Measurements from ENCODE around the gene HSPA2. TPM values are rescaled to one million over a fixed set of nuclear protein-coding genes. Genes with fewer than 3 reads are reported as not detected.
A peak's percentile ranks its signal among the peaks of the same experiment; 100 is the strongest.
"Not testable (repeated sequence)": the region's sequence is repeated elsewhere in the genome, so short reads cannot be mapped to it uniquely, and the experiment has no call there.

HSPA2 gene
- polyA plus RNA-seq, 1 donor from 2014 or later = 0.26 TPM

- Mint-ChIP-seq H3K36me3 (no peaks in the 10 kb centered on the region), H3K9me3 (peaks cover 0 to 2% (median 0%) of the 10 kb centered on the region in 3 donors), H3K27me3 (peaks cover 10% of the 10 kb centered on the region), H3K27ac (peak overlapping the region in 1 of 3 donors; percentile 29), H3K4me1 (peaks cover 7 to 9% (median 9%) of the 10 kb centered on the region in 3 donors), H3K4me3 (peak overlapping the region in 2 of 4 donors; percentile 40 to 82)
Observed at GRCh38 chr14:64536488-64537245, 3.9 kb upstream of the HSPA2 start.

- Mint-ChIP-seq H3K27me3 (peaks cover 11% of the 10 kb centered on the region), H3K4me1 (peaks cover 12 to 17% (median 17%) of the 10 kb centered on the region in 3 donors), H3K4me3 (peak overlapping the region; percentile 90 to 99 (median 96)), H3K9me3 (peaks cover 0 to 2% (median 0%) of the 10 kb centered on the region in 3 donors), H3K27ac (peak overlapping the region in 2 of 3 donors; percentile 39 to 96), H3K36me3 (no peaks in the 10 kb centered on the region)
Observed at GRCh38 chr14:64541261-64541971, 875 bp downstream of the HSPA2 start.

DNA sequence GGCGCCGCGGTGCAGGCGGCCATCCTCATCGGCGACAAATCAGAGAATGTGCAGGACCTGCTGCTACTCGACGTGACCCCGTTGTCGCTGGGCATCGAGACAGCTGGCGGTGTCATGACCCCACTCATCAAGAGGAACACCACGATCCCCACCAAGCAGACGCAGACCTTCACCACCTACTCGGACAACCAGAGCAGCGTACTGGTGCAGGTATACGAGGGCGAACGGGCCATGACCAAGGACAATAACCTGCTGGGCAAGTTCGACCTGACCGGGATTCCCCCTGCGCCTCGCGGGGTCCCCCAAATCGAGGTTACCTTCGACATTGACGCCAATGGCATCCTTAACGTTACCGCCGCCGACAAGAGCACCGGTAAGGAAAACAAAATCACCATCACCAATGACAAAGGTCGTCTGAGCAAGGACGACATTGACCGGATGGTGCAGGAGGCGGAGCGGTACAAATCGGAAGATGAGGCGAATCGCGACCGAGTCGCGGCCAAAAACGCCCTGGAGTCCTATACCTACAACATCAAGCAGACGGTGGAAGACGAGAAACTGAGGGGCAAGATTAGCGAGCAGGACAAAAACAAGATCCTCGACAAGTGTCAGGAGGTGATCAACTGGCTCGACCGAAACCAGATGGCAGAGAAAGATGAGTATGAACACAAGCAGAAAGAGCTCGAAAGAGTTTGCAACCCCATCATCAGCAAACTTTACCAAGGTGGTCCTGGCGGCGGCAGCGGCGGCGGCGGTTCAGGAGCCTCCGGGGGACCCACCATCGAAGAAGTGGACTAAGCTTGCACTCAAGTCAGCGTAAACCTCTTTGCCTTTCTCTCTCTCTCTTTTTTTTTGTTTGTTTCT lies 1.7 kb downstream of the HSPA2 start:
- Mint-ChIP-seq H3K4me3 (peak overlapping the region; percentile 39 to 94 (median 91)), H3K4me1 (peaks cover 12 to 17% (median 17%) of the 10 kb centered on the region in 3 donors), H3K27me3 (peaks cover 11% of the 10 kb centered on the region), H3K27ac (peak overlapping the region; percentile 24 to 64 (median 39)), H3K36me3 (no peaks in the 10 kb centered on the region), H3K9me3 (peaks cover 0 to 2% (median 0%) of the 10 kb centered on the region in 3 donors)

DNA sequence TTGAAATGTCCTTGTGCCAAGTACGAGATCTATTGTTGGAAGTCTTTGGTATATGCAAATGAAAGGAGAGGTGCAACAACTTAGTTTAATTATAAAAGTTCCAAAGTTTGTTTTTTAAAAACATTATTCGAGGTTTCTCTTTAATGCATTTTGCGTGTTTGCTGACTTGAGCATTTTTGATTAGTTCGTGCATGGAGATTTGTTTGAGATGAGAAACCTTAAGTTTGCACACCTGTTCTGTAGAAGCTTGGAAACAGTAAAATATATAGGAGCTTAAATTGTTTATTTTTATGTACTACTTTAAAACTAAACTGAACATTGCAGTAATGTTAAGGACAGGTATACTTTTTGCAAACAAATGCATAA lies 2.3 kb downstream of the HSPA2 start:
- H3K9me3 Mint-ChIP-seq = peaks cover 0 to 2% (median 0%) of the 10 kb centered on the region in 3 donors
- H3K36me3 Mint-ChIP-seq = no peaks in the 10 kb centered on the region
- H3K4me1 Mint-ChIP-seq = peaks cover 12 to 17% (median 17%) of the 10 kb centered on the region in 3 donors
- peak overlapping the region; percentile 39 to 94 (median 91) for H3K4me3 Mint-ChIP-seq
- H3K27me3 Mint-ChIP-seq = peaks cover 11% of the 10 kb centered on the region
- peak overlapping the region in 1 of 3 donors; percentile 39 for H3K27ac Mint-ChIP-seq

GRCh38 chr14:64544607-64545312 lies 4.2 kb downstream of the HSPA2 start:
- H3K4me1 Mint-ChIP-seq = peaks cover 8 to 18% (median 13%) of the 10 kb centered on the region in 3 donors
- H3K36me3 Mint-ChIP-seq = no peaks in the 10 kb centered on the region
- peaks cover 16% of the 10 kb centered on the region for H3K27me3 Mint-ChIP-seq

DNA sequence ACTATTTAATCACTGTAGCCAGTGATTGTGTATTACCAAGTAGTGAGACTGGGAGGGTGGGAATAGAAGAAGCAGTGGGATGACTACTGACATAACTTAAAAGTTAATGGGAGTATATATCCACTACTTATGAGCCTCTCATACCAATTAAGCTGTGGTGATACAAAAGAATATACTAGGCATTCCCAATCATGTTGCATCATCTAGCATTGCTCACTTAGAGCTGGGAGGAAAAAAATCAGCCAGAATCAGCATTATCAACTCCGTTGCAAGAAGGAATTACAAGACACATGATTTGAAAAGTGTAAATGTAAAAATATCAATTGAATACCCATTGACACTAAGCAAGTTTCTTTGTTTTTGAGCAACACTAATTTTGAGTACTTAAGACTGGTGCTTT lies 8.5 kb downstream of the HSPA2 start:
- peak overlapping the region in 1 of 4 donors; percentile 65 for H3K4me3 Mint-ChIP-seq
- H3K4me1 Mint-ChIP-seq = peaks cover 0 to 7% (median 5%) of the 10 kb centered on the region in 3 donors
- no peaks in the 10 kb centered on the region for H3K9me3 Mint-ChIP-seq
- peaks cover 13% of the 10 kb centered on the region for H3K27me3 Mint-ChIP-seq
- H3K36me3 Mint-ChIP-seq = no peaks in the 10 kb centered on the region
- H3K27ac Mint-ChIP-seq = peak overlapping the region in 1 of 3 donors; percentile 44

More at GRCh38 chr14:64544607-64545312, 4.2 kb downstream of the HSPA2 start:
- Mint-ChIP-seq H3K27ac (no peak overlapping the region), H3K9me3 (peaks cover 0 to 2% (median 0%) of the 10 kb centered on the region in 3 donors), H3K4me3 (no peak overlapping the region)

- no peaks in the 10 kb centered on the region for H3K9me3 Mint-ChIP-seq
- H3K4me1 Mint-ChIP-seq = peaks cover 0 to 7% (median 5%) of the 10 kb centered on the region in 3 donors
- peak within 1 kb of the TSS; percentile 73 to 93 (median 80) for H3K4me3 Mint-ChIP-seq
- H3K36me3 Mint-ChIP-seq = no peaks in the 10 kb centered on the region
- peak within 1 kb of the TSS in 1 of 3 donors; percentile 44 for H3K27ac Mint-ChIP-seq
- H3K27me3 Mint-ChIP-seq = peaks cover 13% of the 10 kb centered on the region
Observed at GRCh38 chr14:64549791-64550620, 9.5 kb downstream of the HSPA2 start, which contains the start of gene PPP1R36. Gene PPP1R36, plus strand, starts transcription at chr14:64549961. Its CDS starts 37 bp downstream, at chr14:64549998.

- Mint-ChIP-seq H3K27me3 (peaks cover 13% of the 10 kb centered on the region), H3K36me3 (no peaks in the 10 kb centered on the region), H3K9me3 (no peaks in the 10 kb centered on the region), H3K4me1 (peaks cover 0 to 7% (median 5%) of the 10 kb centered on the region in 3 donors), H3K27ac (no peak overlapping the region), H3K4me3 (peak overlapping the region in 2 of 4 donors; percentile 73 to 93)
Observed at GRCh38 chr14:64550621-64551333, 10.2 kb downstream of the HSPA2 start.

- H3K36me3 Mint-ChIP-seq = no peaks in the 10 kb centered on the region
- H3K9me3 Mint-ChIP-seq = no peaks in the 10 kb centered on the region
- H3K27me3 Mint-ChIP-seq = peaks cover 4% of the 10 kb centered on the region
- no peak overlapping the region for H3K4me3 Mint-ChIP-seq
- H3K4me1 Mint-ChIP-seq = peaks cover 0 to 5% (median under 1%) of the 10 kb centered on the region in 3 donors
- no peak overlapping the region for H3K27ac Mint-ChIP-seq
Observed at GRCh38 chr14:64554556-64554955, 14.0 kb downstream of the HSPA2 start.

GRCh38 chr14:64556526-64556925 lies 16.0 kb downstream of the HSPA2 start:
- no peak overlapping the region for H3K27ac Mint-ChIP-seq
- H3K4me1 Mint-ChIP-seq = no peaks in the 10 kb centered on the region
- H3K27me3 Mint-ChIP-seq = no peaks in the 10 kb centered on the region
- no peak overlapping the region for H3K4me3 Mint-ChIP-seq
- no peaks in the 10 kb centered on the region for H3K9me3 Mint-ChIP-seq
- no peaks in the 10 kb centered on the region for H3K36me3 Mint-ChIP-seq

DNA sequence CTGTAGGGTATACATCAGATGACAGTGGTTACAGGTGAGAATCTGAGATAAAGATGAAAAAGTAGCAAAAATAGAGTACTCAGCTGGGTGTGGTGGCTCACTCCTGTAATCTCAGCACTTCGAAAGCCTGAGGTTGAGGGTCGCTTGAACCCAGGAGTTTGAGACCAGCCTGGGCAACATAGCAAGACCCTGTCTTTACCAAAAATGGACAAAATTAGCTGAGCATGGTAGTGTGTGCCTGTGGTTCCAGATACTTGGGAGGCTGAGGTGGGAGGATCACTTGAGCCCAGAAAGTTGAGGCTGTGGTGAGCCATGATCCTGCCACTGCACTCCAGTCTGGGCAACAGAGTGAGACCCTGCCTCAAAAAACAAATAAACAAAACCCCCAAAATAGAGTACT lies 17.7 kb downstream of the HSPA2 start:
- not testable (repeated sequence) for H3K4me3 Mint-ChIP-seq

GRCh38 chr14:64561631-64562030 lies 21.1 kb downstream of the HSPA2 start:
- H3K27me3 Mint-ChIP-seq = peaks cover 8% of the 10 kb centered on the region
- H3K4me3 Mint-ChIP-seq = no peak overlapping the region
- peaks cover 0 to 2% (median 0%) of the 10 kb centered on the region in 3 donors for H3K4me1 Mint-ChIP-seq
- H3K9me3 Mint-ChIP-seq = no peaks in the 10 kb centered on the region
- no peaks in the 10 kb centered on the region for H3K36me3 Mint-ChIP-seq
- H3K27ac Mint-ChIP-seq = no peak overlapping the region

More for the DNA sequence above, 17.7 kb downstream of the HSPA2 start:
- not testable (repeated sequence) for H3K27me3 Mint-ChIP-seq, H3K36me3 Mint-ChIP-seq, H3K9me3 Mint-ChIP-seq, H3K27ac Mint-ChIP-seq, H3K4me1 Mint-ChIP-seq

GRCh38 chr14:64562436-64562835 lies 21.9 kb downstream of the HSPA2 start:
- H3K27me3 Mint-ChIP-seq = peaks cover 9% of the 10 kb centered on the region
- no peaks in the 10 kb centered on the region for H3K36me3 Mint-ChIP-seq
- H3K4me3 Mint-ChIP-seq = no peak overlapping the region
- H3K9me3 Mint-ChIP-seq = no peaks in the 10 kb centered on the region
- no peak overlapping the region for H3K27ac Mint-ChIP-seq
- H3K4me1 Mint-ChIP-seq = peaks cover 0 to 3% (median 2%) of the 10 kb centered on the region in 3 donors

Data from IgD-negative memory B cell (primary cell).